ENCODE data around the gene CBX8.

CBX8 gene

GRCh38 chr17:79834565-79835469 is 37.9 kb upstream of the CBX8 start:
- no peak for DNase-seq

- DNase-seq: no peak
Observed at GRCh38 chr17:79833744-79834564, 37.1 kb upstream of the CBX8 start.

GRCh38 chr17:79833110-79833450 is 36.2 kb upstream of the CBX8 start:
- no peak for DNase-seq

GRCh38 chr17:79832218-79833109 is 35.6 kb upstream of the CBX8 start:
- no peak for DNase-seq

- DNase-seq: no peak
Observed at GRCh38 chr17:79831265-79832217, 34.7 kb upstream of the CBX8 start.

- DNase-seq: no peak
Observed at GRCh38 chr17:79830763-79831264, 33.9 kb upstream of the CBX8 start.

- DNase-seq: no peak
Observed at GRCh38 chr17:79830303-79830702, 33.4 kb upstream of the CBX8 start.

- no peak for DNase-seq
Observed at GRCh38 chr17:79829457-79829856, 32.6 kb upstream of the CBX8 start.

- DNase-seq: no peak
Observed at GRCh38 chr17:79829004-79829403, 32.1 kb upstream of the CBX8 start.

- no peak for DNase-seq
Observed at GRCh38 chr17:79826841-79827578, 30.1 kb upstream of the CBX8 start.

- no peak for DNase-seq
Observed at GRCh38 chr17:79826204-79826680, 29.4 kb upstream of the CBX8 start.

GRCh38 chr17:79825580-79825921 is 28.7 kb upstream of the CBX8 start:
- no peak for DNase-seq

- no peak for DNase-seq
Observed at GRCh38 chr17:79824893-79825579, 28.2 kb upstream of the CBX8 start.

- no peak for DNase-seq
Observed at GRCh38 chr17:79824234-79824633, 27.4 kb upstream of the CBX8 start.

- DNase-seq: no peak
Observed at GRCh38 chr17:79822583-79823124, 25.8 kb upstream of the CBX8 start.

- DNase-seq: no peak
Observed at GRCh38 chr17:79821331-79822095, 24.6 kb upstream of the CBX8 start.

- no peak for DNase-seq
Observed at GRCh38 chr17:79820959-79821330, 24.1 kb upstream of the CBX8 start.

GRCh38 chr17:79819534-79820276 is 22.8 kb upstream of the CBX8 start:
- DNase-seq: no peak
